Measurements from ENCODE around the gene PREX1. TPM values are rescaled to one million over a fixed set of nuclear protein-coding genes. Genes with fewer than 3 reads are reported as not detected.

The PREX1 gene
- total and polyA plus RNA-seq, 2 experiments from 2014 or later = 4.5 to 12.5 TPM

GRCh38 chr20:48679599-48679998 lies 148.2 kb downstream of the PREX1 start:
- no peaks in the 10 kb centered on the region for H3K36me3 ChIP-seq
- no peak for DNase-seq (ENCODE audit: low read depth in 1 of 2, low spot score in 1 of 2)

DNA sequence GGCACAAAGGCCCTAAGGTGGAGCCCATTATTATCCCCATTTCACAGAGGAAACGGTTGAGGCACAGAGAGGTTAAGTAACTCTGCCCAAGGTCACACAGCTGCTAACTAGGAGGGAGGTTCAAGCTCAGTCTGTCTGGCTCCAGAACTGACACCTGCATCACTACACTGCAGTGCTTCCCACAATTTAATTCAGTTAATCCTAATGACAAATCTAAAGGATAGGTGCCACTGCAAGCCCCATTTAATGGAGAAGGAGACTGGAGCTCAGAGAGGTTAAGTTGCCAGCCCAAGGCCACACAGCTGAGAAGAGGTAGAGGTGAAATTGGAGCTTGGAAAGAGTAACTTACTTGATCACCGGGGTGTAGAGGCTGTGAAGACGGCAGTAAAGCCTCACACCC lies 148.8 kb downstream of the PREX1 start:
- Histone ChIP-seq H3K4me1 (ENCODE audit: low read depth) (peaks cover 18% of the 10 kb centered on the region), H3K4me3 (no peak overlapping the region), H3K27ac (no peak overlapping the region), H3K27me3 (no peaks in the 10 kb centered on the region), H3K9me3 (ENCODE audit: low read depth) (no peaks in the 10 kb centered on the region), H3K36me3 (no peaks in the 10 kb centered on the region)
- DNase-seq (ENCODE audit: low read depth in 1 of 2, low spot score in 1 of 2) = no peak
- no peak for TF ChIP-seq CTCF (IDR thresholded peaks at IDR 0.05; ENCODE audit: low read depth, low read length)

More at GRCh38 chr20:48679599-48679998, 148.2 kb downstream of the PREX1 start:
- Histone ChIP-seq H3K27ac (no peak overlapping the region), H3K4me1 (ENCODE audit: low read depth) (peaks cover 24% of the 10 kb centered on the region), H3K9me3 (ENCODE audit: low read depth) (no peaks in the 10 kb centered on the region), H3K27me3 (no peaks in the 10 kb centered on the region), H3K4me3 (no peak overlapping the region)
- no peak for TF ChIP-seq CTCF (IDR thresholded peaks at IDR 0.05; ENCODE audit: low read depth, low read length)

DNA sequence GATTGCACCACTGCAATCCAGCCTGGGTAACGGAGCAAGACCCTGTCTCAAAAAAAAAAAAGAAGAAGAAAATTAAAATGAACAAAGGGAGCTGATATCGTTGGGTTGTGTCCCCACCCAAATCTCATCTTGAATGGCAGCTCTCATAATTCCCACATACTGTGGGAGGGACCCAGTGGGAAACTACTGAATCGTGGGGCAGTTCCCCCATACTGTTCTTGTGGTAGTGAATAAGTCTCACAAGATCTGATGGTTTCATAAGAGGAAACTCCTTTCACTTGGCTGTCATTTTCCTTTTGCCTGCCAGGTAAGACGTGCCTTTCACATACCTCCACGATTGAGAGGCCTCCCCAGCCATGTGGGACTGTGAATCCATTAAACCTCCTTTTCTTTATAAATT lies 149.4 kb downstream of the PREX1 start:
- Histone ChIP-seq H3K36me3 (no peaks in the 10 kb centered on the region), H3K27ac (no peak overlapping the region), H3K4me1 (ENCODE audit: low read depth) (peaks cover 12% of the 10 kb centered on the region), H3K9me3 (ENCODE audit: low read depth) (no peaks in the 10 kb centered on the region), H3K27me3 (no peaks in the 10 kb centered on the region), H3K4me3 (no peak overlapping the region)
- no peak for TF ChIP-seq CTCF (IDR thresholded peaks at IDR 0.05; ENCODE audit: low read depth, low read length)
- DNase-seq (ENCODE audit: low read depth in 1 of 2, low spot score in 1 of 2) = no peak

GRCh38 chr20:48676795-48677460 lies 150.9 kb downstream of the PREX1 start:
- no peak overlapping the region for H3K4me3 ChIP-seq
- no peak for TF ChIP-seq CTCF (IDR thresholded peaks at IDR 0.05; ENCODE audit: low read depth, low read length)
- H3K27ac ChIP-seq = no peak overlapping the region
- H3K9me3 ChIP-seq (ENCODE audit: low read depth) = no peaks in the 10 kb centered on the region
- H3K27me3 ChIP-seq = no peaks in the 10 kb centered on the region
- H3K4me1 ChIP-seq (ENCODE audit: low read depth) = peaks cover under 1% of the 10 kb centered on the region
- no peak for DNase-seq (ENCODE audit: low read depth in 1 of 2, low spot score in 1 of 2)
- H3K36me3 ChIP-seq = no peaks in the 10 kb centered on the region

- no peaks in the 10 kb centered on the region for H3K36me3 ChIP-seq
- H3K4me1 ChIP-seq (ENCODE audit: low read depth) = no peaks in the 10 kb centered on the region
- H3K27me3 ChIP-seq = no peaks in the 10 kb centered on the region
- no peak for TF ChIP-seq CTCF (IDR thresholded peaks at IDR 0.05; ENCODE audit: low read depth, low read length)
- no peak for DNase-seq (ENCODE audit: low read depth in 1 of 2, low spot score in 1 of 2)
- H3K4me3 ChIP-seq = no peak overlapping the region
- H3K27ac ChIP-seq = no peak overlapping the region
- no peaks in the 10 kb centered on the region for H3K9me3 ChIP-seq (ENCODE audit: low read depth)
These were observed 151.7 kb downstream of the PREX1 start for GRCh38 chr20:48676125-48676524.

All from cardiac muscle cell (in vitro differentiated cells and primary cell).